ENCODE data around the gene ROCK2.
"Not testable (repeated sequence)": the region's sequence is repeated elsewhere in the genome, so short reads cannot be mapped to it uniquely, and the experiment has no call there.

The ROCK2 gene

GRCh38 chr2:11237122-11237521 lies 107.3 kb downstream of the ROCK2 start:
- TF ChIP-seq CTCF (IDR thresholded peaks at IDR 0.05), result no peak

GRCh38 chr2:11236335-11236734 lies 108.1 kb downstream of the ROCK2 start:
- Histone ChIP-seq H3K27ac (no peak overlapping the region), H3K36me3 (no peaks in the 10 kb centered on the region), H3K4me1 (ENCODE audit: control insufficient read depth in 1 of 2, insufficient read depth in 1 of 2, low read depth in 1 of 2, low read length in 1 of 2) (no peaks in the 10 kb centered on the region), H3K4me3 (ENCODE audit: low read depth in 1 of 2, low read length in 1 of 2) (no peak overlapping the region), H3K27me3 (no peaks in the 10 kb centered on the region), H3K9me3 (no peaks in the 10 kb centered on the region)
- no peak for TF ChIP-seq CTCF (IDR thresholded peaks at IDR 0.05)

More at GRCh38 chr2:11237122-11237521, 107.3 kb downstream of the ROCK2 start:
- Histone ChIP-seq H3K27ac (no peak overlapping the region), H3K4me3 (ENCODE audit: low read depth in 1 of 2, low read length in 1 of 2) (no peak overlapping the region), H3K27me3 (no peaks in the 10 kb centered on the region), H3K4me1 (ENCODE audit: control insufficient read depth in 1 of 2, insufficient read depth in 1 of 2, low read depth in 1 of 2, low read length in 1 of 2) (no peaks in the 10 kb centered on the region), H3K9me3 (no peaks in the 10 kb centered on the region), H3K36me3 (no peaks in the 10 kb centered on the region)

GRCh38 chr2:11235583-11235982 lies 108.9 kb downstream of the ROCK2 start:
- TF ChIP-seq CTCF (IDR thresholded peaks at IDR 0.05), result no peak
- no peaks in the 10 kb centered on the region for H3K4me1 ChIP-seq (ENCODE audit: control insufficient read depth in 1 of 2, insufficient read depth in 1 of 2, low read depth in 1 of 2, low read length in 1 of 2)
- H3K27ac ChIP-seq, result no peak overlapping the region
- no peak overlapping the region for H3K4me3 ChIP-seq (ENCODE audit: low read depth in 1 of 2, low read length in 1 of 2)
- no peaks in the 10 kb centered on the region for H3K9me3 ChIP-seq
- H3K27me3 ChIP-seq, result no peaks in the 10 kb centered on the region
- no peaks in the 10 kb centered on the region for H3K36me3 ChIP-seq

GRCh38 chr2:11234309-11234708 lies 110.1 kb downstream of the ROCK2 start:
- Histone ChIP-seq H3K4me1 (ENCODE audit: control insufficient read depth in 1 of 2, insufficient read depth in 1 of 2, low read depth in 1 of 2, low read length in 1 of 2) (no peaks in the 10 kb centered on the region), H3K4me3 (ENCODE audit: low read depth in 1 of 2, low read length in 1 of 2) (no peak overlapping the region), H3K36me3 (no peaks in the 10 kb centered on the region), H3K27me3 (no peaks in the 10 kb centered on the region), H3K27ac (no peak overlapping the region), H3K9me3 (no peaks in the 10 kb centered on the region)
- no peak for TF ChIP-seq CTCF (IDR thresholded peaks at IDR 0.05)

GRCh38 chr2:11231193-11231592 lies 113.2 kb downstream of the ROCK2 start:
- H3K27me3 ChIP-seq; H3K36me3 ChIP-seq; H3K27ac ChIP-seq; H3K9me3 ChIP-seq; H3K4me1 ChIP-seq (ENCODE audit: control insufficient read depth in 1 of 2, insufficient read depth in 1 of 2, low read depth in 1 of 2, low read length in 1 of 2); H3K4me3 ChIP-seq (ENCODE audit: low read depth in 1 of 2, low read length in 1 of 2): not testable (repeated sequence)

GRCh38 chr2:11228692-11229091 lies 115.7 kb downstream of the ROCK2 start:
- Histone ChIP-seq H3K36me3 (peaks cover 6% of the 10 kb centered on the region), H3K9me3 (no peaks in the 10 kb centered on the region), H3K4me3 (ENCODE audit: low read depth in 1 of 2, low read length in 1 of 2) (no peak overlapping the region), H3K27me3 (no peaks in the 10 kb centered on the region), H3K4me1 (ENCODE audit: control insufficient read depth in 1 of 2, insufficient read depth in 1 of 2, low read depth in 1 of 2, low read length in 1 of 2) (no peaks in the 10 kb centered on the region), H3K27ac (no peak overlapping the region)
- TF ChIP-seq CTCF (IDR thresholded peaks at IDR 0.05), result no peak

Data from neutrophil (primary cell).